Prostate gland (tissue), 2 donors: ENCODE results near the gene IER3. TPM values are rescaled to one million over a fixed set of nuclear protein-coding genes. Genes with fewer than 3 reads are reported as not detected.

Source experiments
- DNase-seq: peaks from one replicate; pipeline ENCODE4 v3.0.0-alpha.2; 2019; ENCODE audit warnings: low spot score
- H3K27ac ChIP-seq, 2 donors: fragments of 200-600 bp; sonication (generic); 2 replicates each; pipeline ENCODE4 v1.5.1; 2017 to 2019
- H3K27me3 ChIP-seq: fragments of 200-600 bp; sonication (generic); replicated peaks from 2 replicates; pipeline ENCODE4 v1.5.1; 2019; ENCODE audit not compliant: insufficient read depth
- H3K36me3 ChIP-seq, 2 donors: fragments of 200-600 bp; sonication (generic); 1 replicate in 1 of 2; 2 replicates in 1 of 2; pipeline versions ENCODE4 v1.5.1 to v1.8.1; 2017 to 2019
- H3K4me1 ChIP-seq: fragments of 200-600 bp; sonication (generic); replicated peaks from 2 replicates; pipeline ENCODE4 v1.5.1; 2019
- H3K4me3 ChIP-seq, 2 donors: fragments of 200-600 bp; sonication (generic); 2 replicates each; pipeline ENCODE4 v1.5.1; 2017 to 2019
- H3K9me3 ChIP-seq: fragments of 200-600 bp; sonication (generic); 2 replicates; pipeline ENCODE4 v1.5.1; 2017
- CTCF ChIP-seq, 4 experiments: fragments of 200-600 bp in 2 of 4; fragments of 450-650 bp in 2 of 4; sonication (generic) in 2 of 4; IDR thresholded peaks; 1 replicate in 3 of 4; 2 replicates in 1 of 4; pipeline ENCODE4 v1.5.1; 2016 to 2019; ENCODE audit warnings: antibody characterized with exemption in 4 of 4, mild to moderate bottlenecking in 2 of 4, moderate library complexity in 2 of 4
- POLR2A ChIP-seq: fragments of 450-650 bp; IDR thresholded peaks from one replicate; pipeline ENCODE4 v1.6.1; 2016; ENCODE audit warnings: antibody characterized with exemption, mild to moderate bottlenecking
- POLR2AphosphoS5 ChIP-seq: sonication (generic); formaldehyde crosslinking; IDR thresholded peaks from one replicate; pipeline ENCODE4 v1.6.1; 2017; ENCODE audit warnings: antibody characterized with exemption
- WGBS: methylation state at CpG from one replicate; pipeline ENCODE4 v1.1.5; 2018; 5-methylcytosine and 5-hydroxymethylcytosine counted together
- intact Hi-C: fragments of 100-400 bp; cut with DNase I; formaldehyde crosslinking; loops from one replicate; pipeline ENCODE4 v1.14.2; 2022
- total RNA-seq, 2 donors: library from RNA; depleted of rRNA; stranded (reverse); fragments of >200 nt; gene quantifications; one replicate each; pipeline ENCODE4 v1.1.0, GENCODE V29; 2016

The IER3 gene
- total RNA-seq, 2 donors from 2014 or later, result 13.9 to 26.4 TPM

DNA sequence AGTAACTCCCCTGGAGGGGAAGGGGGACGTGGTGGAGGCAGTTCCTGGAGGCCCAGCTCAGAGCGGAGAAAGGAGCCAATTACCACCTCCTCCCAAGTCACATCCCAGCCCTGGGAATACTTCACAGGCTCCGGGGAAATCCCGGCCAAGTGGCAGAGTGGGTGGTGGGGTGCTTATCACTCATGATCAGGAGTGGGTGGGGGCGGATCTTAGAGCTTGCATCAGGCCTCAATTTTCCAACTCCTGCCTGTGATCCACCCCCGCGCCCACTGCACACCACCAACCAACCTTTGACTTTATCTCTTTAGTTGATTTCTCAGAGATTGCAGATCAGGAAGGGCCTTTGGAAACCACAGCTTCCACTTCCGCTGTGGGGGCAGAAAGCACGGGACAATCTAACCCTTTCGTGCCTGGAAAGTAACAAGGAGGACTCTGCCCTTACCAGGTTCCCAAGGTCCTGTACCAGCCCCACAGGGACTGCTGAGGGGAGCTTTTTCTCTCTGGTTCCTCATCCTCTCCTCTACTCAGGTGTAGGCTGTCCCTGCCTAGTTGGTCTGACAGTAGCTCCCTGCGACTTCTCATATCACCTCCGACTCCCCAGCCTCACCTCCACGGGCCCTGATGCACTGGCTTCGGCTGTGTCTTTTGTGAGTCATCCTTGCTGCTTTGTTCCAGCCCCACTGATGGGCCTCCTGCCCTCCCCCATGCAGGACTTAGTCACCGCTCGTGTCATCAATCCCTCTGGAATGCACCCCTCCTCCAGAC, 24.9 kb upstream of the IER3 start:
- Histone ChIP-seq H3K4me1 (peaks cover 6% of the 10 kb centered on the region), H3K36me3 (no peaks in the 10 kb centered on the region), H3K27me3 (no peaks in the 10 kb centered on the region), H3K4me3 (no peak overlapping the region), H3K9me3 (no peaks in the 10 kb centered on the region), H3K27ac (peak overlapping the region in 1 of 2 donors; percentile 58)
- no peak for TF ChIP-seq POLR2A
- TF ChIP-seq POLR2AphosphoS5, result peak; percentile 57
- TF ChIP-seq CTCF (IDR thresholded peaks at IDR 0.05), result no peak
- intact Hi-C loops, result no loop called here
- DNase-seq, result peak; percentile 41
- WGBS, result 34% methylated on average over 16 of the region's 16 CpGs

DNA sequence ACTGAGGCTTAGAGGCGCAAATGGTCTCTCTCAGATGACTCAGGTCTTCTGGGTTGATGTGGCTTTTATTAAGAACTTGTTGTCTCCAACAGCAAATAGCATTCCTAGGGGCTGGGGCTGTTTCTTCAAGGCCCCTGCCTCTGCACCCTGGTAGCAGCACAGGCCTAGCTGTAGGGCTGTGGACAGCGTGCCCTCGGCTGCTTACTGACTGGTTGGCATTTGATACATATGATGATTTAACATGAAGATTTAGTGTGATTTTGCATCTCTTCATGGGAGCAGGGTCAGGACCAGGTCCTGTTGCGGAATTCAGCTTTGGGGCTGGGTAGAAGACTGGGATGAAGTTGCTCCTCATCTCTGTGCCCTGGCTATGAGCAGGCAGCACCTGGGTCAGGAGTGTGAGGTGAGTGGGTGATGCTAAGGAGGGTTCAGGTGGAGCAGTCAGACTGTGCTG, 24.3 kb upstream of the IER3 start:
- Histone ChIP-seq H3K27ac (peak overlapping the region in 1 of 2 donors; percentile 58), H3K4me3 (no peak overlapping the region), H3K36me3 (no peaks in the 10 kb centered on the region), H3K27me3 (no peaks in the 10 kb centered on the region), H3K4me1 (peaks cover 6% of the 10 kb centered on the region), H3K9me3 (no peaks in the 10 kb centered on the region)
- intact Hi-C loops, result no loop called here
- 98% methylated on average over 4 of the region's 4 CpGs for WGBS
- no peak for DNase-seq
- TF ChIP-seq CTCF (IDR thresholded peaks at IDR 0.05) (no peak), POLR2AphosphoS5 (no peak), POLR2A (no peak)

GRCh38 chr6:30767944-30768301, 23.6 kb upstream of the IER3 start:
- DNase-seq, result no peak
- intact Hi-C loops, result no loop called here

DNA sequence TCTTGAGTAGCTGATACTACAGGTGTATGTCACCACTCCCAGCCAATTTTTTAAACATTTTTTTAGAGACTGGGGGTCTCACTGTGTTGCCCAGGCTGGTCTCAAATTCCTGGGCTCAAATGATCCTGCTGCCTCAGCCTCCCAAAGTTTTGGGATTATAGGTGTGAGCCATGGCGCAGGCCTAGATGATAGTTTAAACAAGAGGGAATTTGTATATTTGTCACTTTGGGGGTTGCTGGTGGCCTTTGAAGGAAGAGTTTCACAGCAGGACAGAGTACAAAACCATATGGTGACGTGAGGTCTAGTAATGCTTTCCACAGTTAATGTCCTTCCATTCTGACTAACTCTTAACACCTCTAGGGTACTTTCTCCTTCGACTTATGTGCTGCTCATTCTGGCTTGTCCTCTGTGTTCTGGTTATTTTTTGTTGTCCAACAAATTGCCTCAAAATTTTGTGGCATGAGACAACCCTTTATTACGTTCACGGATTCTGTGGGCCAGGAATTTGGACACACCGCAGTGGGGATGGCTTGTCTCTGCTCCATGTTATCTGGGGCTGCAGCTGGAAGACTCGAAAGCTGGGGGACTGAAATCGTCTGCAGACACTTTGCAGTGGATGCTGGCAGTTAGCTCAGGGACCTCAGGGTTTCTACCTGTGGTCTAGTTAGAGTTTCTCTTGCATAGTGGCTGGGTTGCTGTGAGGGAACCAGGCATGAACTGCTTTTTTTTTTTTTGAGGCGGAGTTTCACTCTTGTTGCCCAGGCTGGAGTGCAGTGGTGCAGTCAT, 23.0 kb upstream of the IER3 start:
- Histone ChIP-seq H3K4me1 (peaks cover 6% of the 10 kb centered on the region), H3K27me3 (no peaks in the 10 kb centered on the region)
- DNase-seq, result no peak

More at GRCh38 chr6:30767944-30768301, 23.6 kb upstream of the IER3 start:
- H3K9me3 ChIP-seq, result no peaks in the 10 kb centered on the region
- TF ChIP-seq CTCF (IDR thresholded peaks at IDR 0.05) (no peak), POLR2A (no peak), POLR2AphosphoS5 (no peak)
- WGBS, result 92% methylated on average over 1 of the region's 1 CpG
- H3K36me3 ChIP-seq, result no peaks in the 10 kb centered on the region
- peaks cover 6% of the 10 kb centered on the region for H3K4me1 ChIP-seq
- H3K4me3 ChIP-seq, result no peak overlapping the region
- H3K27me3 ChIP-seq, result no peaks in the 10 kb centered on the region
- H3K27ac ChIP-seq, result no peak overlapping the region

More for the DNA sequence above, 23.0 kb upstream of the IER3 start:
- Histone ChIP-seq H3K9me3 (no peaks in the 10 kb centered on the region), H3K4me3 (no peak overlapping the region), H3K36me3 (no peaks in the 10 kb centered on the region), H3K27ac (no peak overlapping the region)
- WGBS, result 74% methylated on average over 9 of the region's 9 CpGs
- TF ChIP-seq CTCF (IDR thresholded peaks at IDR 0.05) (no peak), POLR2A (no peak), POLR2AphosphoS5 (no peak)
- intact Hi-C loops, result no loop called here
